ENCODE results near the gene COL11A2. TPM values are rescaled to one million over a fixed set of nuclear protein-coding genes. Genes with fewer than 3 reads are reported as not detected.

COL11A2 gene
- total and polyA plus RNA-seq, 2 of the 13 experiments (the other 11 are each of a cell fraction or from before 2014, with no cell fraction given), result 0.55 TPM

- TF ChIP-seq PRDM15 (CRISPR knock-in tag; IDR thresholded peaks at IDR 0.05), result no peak
- no peak for TF ChIP-seq ZNF34 (CRISPR knock-in tag; IDR thresholded peaks at IDR 0.05; ENCODE audit: borderline replicate concordance)
- TF ChIP-seq ZNF713 (CRISPR knock-in tag; IDR thresholded peaks at IDR 0.05), result no peak
- no peak for TF ChIP-seq E2F2 (CRISPR knock-in tag; IDR thresholded peaks at IDR 0.05; ENCODE audit: borderline replicate concordance)
- no peak for TF ChIP-seq ZNF468 (CRISPR knock-in tag; IDR thresholded peaks at IDR 0.05)
- no peak; the same call in 1 of the 2 replicates for TF ChIP-seq CHCHD3 (CRISPR knock-in tag; IDR thresholded peaks at IDR 0.05)
- no peak for TF ChIP-seq REXO4 (CRISPR knock-in tag; IDR thresholded peaks at IDR 0.05; ENCODE audit: borderline replicate concordance)
- no peak; the same call in 1 of the 2 replicates for TF ChIP-seq CREBL2 (CRISPR knock-in tag; IDR thresholded peaks at IDR 0.05; ENCODE audit: borderline replicate concordance)
- TF ChIP-seq ZFP36 (IDR thresholded peaks at IDR 0.05; ENCODE audit: borderline replicate concordance, low read depth, low read length, partially characterized antibody), result no peak
- peak; percentile 66; the same call in 1 of the 2 replicates for TF ChIP-seq ZNF782 (CRISPR knock-in tag; IDR thresholded peaks at IDR 0.05; ENCODE audit: borderline replicate concordance)
- no peak for TF ChIP-seq WIZ (CRISPR knock-in tag; IDR thresholded peaks at IDR 0.05)
- no peak; the same call in 1 of the 2 replicates for TF ChIP-seq ZNF674 (CRISPR knock-in tag; IDR thresholded peaks at IDR 0.05; ENCODE audit: low read depth)
- TF ChIP-seq SRSF9 (IDR thresholded peaks at IDR 0.05; ENCODE audit: borderline replicate concordance, insufficient read depth, low read depth, low read length, poor library complexity, severe bottlenecking), result no peak
- TF ChIP-seq KDM4B (CRISPR knock-in tag; IDR thresholded peaks at IDR 0.05), result peak; percentile 71
- TF ChIP-seq FOXK1 (CRISPR knock-in tag; IDR thresholded peaks at IDR 0.05; ENCODE audit: borderline replicate concordance, low read depth), result peak; percentile 99
- TF ChIP-seq E2F1 (CRISPR knock-in tag; IDR thresholded peaks at IDR 0.05), result no peak
- TF ChIP-seq CCAR2 (optimal IDR thresholded peaks at IDR 0.05; ENCODE audit: low read depth, low read length), result no peak
- no peak; the same call in 1 of the 2 replicates for TF ChIP-seq ZNF343 (CRISPR knock-in tag; IDR thresholded peaks at IDR 0.05)
- 0 out of 2 replicates have a peak, but pooled peaks have one; percentile 77 for TF ChIP-seq SKIL (CRISPR knock-in tag; IDR thresholded peaks at IDR 0.05; ENCODE audit: borderline replicate concordance)
- no peak for TF ChIP-seq ETV6 (CRISPR knock-in tag; conservative IDR thresholded peaks at IDR 0.05)
- no peak for TF ChIP-seq ZNF326 (CRISPR knock-in tag; IDR thresholded peaks at IDR 0.05; ENCODE audit: borderline replicate concordance)
These were observed 7.5 kb upstream of the COL11A2 start (continued) for GRCh38 chr6:33199687-33200218.
